Kidney tubule cell (primary cell): ENCODE data around the gene CHCHD4.
"Not testable (repeated sequence)": the region's sequence is repeated elsewhere in the genome, so short reads cannot be mapped to it uniquely, and the experiment has no call there.

ENCODE experiments used
- DNase-seq: peaks from one replicate; pipeline ENCODE4 v3.0.0-alpha.2; 2018; ENCODE audit warnings: low spot score

CHCHD4 gene

DNA sequence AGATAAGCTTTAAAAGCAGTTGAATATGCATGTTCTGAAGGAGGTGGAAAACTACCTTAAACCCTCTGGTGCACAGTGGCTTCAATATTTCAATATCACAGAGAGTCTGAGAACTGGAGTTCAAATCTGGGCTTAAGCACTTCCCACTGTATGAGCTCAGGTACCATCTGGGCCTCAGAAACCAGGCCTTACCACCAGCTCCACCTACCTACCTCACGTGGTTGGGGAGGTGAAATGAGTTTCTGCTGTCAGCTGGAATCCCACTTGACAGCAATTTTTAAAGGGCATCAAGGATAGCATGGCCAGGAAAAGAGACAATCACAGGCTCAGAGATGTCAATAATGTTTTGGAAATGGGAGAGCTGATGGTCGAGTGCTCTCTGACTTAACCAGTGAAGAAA lies 5.0 kb downstream of the CHCHD4 start:
- no peak for DNase-seq

DNA sequence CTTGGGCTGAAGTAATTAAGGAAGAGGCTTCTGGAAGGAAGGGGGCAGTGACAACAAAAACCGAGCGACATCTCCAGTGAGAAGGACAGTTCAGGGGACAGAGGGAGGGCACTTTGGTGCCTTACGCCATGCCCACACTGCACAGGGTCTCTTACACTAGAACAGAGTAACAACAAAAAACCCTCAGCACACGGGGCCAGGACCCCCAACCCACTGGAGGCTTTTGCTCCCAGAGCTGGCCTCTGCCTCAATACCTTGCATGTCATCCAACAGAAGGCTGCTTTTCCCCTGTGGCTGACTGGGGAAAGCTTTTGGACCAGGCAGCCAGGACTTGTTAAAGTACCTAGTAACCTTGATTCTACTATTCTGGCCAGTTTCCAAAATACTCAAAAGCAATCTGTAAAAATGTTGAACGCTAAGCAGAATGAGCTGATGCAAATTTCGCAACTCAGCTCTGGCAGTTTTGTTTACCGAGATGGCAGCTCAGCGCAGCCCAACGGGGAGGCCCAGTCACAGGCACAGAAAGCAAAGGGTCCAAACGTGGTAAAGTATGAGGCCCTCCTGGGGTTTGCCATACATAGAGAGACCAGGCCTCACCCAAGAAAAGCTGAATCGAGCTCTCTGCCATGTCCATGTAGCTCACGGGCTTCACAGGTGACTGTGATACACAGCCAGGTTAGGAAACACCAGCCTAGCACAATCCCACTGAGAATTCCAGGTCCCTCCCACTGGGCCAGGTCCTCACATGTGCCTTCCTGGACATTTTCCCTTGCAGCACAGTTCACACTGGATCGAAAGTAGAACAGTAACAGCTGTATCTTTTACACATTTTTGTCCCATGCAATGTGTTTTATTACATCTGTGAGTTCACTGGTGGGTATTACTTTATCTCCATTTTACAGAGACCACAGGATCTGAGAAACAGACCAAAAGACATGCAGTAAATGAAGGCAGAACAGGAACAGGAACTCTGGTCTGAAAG lies 6.0 kb downstream of the CHCHD4 start:
- no peak for DNase-seq

DNA sequence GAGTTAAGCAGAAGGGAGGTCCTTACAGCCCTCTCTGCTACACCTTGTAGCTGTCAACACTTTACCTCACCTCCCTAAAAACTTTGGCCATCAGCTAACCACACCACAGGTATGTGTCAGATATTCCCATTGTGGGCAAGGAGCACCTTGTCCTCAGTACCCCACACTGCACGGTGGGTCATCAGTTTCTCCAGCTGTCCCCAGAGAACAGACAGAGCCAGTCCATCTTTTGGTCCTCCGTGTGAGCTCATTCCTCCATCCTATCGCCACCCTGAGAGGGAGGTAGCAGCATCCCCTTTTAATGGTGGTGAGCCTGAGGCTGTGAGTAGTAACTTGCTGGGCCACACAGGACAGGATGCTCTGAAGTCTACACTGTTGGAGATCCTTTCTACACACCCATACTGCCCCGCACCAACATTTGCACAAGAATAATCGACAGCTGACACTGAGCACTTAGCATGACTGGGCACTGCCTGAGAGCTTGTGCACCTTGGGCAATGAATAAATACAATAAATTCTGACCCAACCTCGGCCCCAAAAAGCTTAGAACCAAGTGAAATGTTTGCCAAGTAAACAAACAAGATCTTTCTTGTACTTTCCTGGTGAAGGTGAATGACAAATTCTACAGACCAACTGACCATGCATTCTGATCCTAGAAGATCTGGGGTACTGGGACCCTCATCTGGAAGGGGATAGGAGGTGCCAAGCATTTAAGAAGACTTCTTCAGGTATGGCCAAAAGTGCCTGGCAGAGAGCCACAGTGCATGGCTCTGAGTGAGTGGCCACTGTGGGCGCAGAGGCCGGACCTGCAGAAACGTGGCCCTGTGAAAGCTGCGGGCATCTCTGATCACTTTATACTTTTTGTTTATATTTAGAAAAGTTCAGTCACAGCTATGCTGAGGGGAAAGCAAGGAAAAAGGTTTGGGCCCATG lies 6.9 kb downstream of the CHCHD4 start:
- DNase-seq, result no peak

DNA sequence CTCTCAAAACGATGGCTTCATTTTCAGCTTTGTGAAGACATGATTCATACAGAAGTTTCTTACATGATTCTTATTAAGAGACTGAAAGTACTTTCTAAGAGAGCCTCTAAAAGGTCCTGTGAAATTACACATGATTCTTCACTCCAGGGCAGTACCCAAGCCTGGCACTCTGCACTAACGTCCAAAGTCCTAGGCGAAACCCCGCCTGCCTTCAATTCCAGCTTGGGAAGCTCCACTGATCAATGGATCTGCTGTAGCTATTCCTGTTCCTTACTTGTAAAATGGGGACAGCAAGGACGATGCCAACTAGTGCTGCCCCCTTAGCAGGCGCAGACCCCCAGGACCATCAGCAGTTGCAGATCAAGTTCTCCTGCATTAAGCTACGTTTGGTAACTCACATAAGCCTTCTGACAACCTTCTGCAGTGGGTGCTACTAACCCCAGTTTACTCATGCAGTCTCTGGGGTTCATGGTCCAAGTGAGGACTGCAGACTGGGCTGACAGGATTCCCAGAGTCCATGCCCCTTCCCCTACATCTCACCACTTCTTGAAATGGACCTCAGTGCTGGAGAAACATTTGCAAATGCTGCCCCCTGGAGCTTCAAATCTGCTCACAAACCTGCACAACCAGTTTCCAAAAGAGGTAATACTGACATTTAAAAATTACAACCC lies 10.6 kb downstream of the CHCHD4 start:
- no peak for DNase-seq

DNA sequence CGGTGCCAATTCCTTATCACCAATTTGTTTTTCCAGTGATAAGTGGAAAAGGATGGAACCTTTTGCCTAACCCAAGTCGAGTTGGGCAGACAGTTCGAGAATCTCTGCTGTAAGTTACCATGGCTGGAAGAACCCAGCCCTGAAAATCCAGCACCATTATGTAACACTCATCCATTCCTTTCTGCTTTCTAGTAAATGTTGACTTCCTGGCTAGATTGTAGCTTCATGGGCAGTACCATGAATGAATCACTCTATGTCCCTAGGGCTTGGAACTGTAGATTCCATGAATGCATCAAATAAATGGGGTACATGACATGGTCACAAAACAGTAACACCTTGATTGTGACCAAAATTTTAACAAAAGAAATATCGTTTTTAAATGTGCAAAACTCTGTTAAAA lies 14.0 kb downstream of the CHCHD4 start:
- no peak for DNase-seq

DNA sequence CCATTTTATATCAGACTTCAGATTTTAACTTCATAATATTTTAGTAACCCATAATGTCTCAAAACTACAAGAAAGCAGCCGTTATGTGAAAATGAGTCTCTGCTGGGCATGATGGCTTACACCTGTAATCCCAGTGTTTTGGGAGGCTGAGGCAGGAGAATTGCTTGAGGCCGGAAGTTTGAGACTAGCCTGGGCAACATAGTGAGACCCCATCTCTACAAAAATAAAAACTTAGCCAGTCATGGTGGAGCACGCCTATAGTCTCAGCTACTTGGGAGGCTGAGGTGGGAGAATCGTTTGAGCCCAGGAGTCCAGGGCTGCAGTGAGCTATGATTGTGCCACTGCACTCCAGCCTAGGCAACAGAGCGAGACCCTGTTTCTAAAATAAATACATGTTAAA lies 14.8 kb downstream of the CHCHD4 start:
- DNase-seq, result not testable (repeated sequence)

DNA sequence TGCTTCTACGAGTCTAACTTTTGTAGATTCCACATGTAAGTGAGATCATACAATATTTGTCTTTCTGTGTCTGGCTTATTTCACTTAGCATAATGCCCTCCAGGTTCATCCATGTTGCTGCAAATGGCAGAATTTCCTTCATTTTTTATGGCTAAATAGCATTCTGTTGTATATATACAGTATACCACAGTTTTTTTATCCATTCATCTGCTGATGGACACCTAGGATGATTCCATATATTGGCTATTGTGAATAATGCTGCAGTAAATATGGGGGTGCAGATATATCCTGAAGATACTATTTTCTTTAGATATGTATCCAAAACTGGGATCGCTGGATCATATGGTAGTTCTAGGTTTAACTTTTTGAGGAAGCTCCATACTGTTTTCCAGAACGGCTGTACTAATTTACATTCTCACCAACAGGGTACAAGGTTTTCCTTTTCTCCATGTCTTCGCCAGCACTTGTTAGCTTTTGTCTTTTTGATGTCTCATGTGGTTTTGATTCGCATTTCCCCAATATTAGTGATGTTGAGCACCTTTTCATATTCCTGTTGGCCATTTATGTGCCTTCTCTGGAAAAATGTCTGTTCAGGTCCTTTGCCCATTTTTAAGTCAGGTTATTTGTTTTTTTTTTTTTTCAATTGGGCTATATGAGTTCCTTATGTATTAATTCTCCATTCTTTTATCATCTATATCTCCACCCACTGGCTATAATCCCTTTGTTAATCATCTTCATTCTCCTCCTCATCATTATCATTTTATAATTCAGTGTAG lies 26.9 kb downstream of the CHCHD4 start:
- DNase-seq, result no peak

DNA sequence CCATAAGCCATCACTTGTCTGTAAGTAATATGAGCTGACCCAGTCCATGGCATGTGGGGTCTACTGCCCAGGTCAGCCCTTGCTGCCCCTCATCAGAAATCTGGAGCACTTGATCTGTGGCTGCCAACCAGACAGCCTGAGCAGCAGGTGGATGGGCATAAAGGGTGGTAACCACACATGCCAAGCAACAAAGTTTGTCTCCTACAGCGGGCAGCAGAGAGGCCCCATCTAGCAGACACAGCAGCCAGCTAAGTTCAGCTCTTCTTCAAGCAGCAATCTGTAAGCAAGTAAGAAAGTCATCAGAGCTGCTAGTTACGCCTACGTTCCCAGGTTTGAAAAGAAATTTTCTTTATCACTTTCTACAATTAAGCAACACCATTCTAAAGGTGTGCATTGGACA lies 27.9 kb downstream of the CHCHD4 start:
- DNase-seq, result no peak

DNA sequence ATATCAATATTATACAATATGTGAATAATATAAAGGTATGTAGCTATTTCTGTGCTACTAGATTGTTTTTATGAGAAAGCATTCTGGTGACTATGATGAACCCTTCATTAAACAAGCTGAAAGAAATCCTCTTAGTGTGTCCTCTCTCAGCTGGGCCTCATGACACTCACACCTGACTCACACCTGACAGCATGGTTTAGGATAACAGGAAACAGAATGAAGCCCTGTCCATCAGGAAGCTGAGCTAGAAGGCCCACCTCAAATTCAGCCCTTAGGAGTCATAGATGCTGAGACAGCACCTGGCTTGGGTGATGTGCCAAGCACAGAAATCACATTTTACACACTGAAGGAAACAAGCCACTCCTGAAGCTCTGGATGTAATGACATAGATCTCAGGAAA lies 30.8 kb downstream of the CHCHD4 start:
- DNase-seq, result peak; percentile 91

DNA sequence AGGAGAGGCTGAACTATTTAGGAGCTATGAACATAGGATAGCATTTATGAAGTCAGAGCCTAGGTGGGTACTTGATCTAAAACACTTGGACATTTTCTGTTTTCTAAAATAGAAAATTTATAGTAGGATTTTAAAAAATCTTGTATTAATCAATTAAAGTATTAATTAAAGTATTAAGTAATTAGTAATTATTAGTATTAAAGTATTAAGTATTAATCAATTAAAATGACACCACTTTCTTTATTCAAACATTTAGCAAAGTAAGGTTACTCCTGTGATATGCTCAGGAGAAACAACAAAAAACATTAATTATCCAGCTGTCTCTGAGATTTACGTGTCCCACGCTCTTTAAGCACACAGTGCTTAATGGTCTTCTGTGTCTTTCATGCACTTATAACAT lies 32.2 kb downstream of the CHCHD4 start:
- DNase-seq, result no peak

DNA sequence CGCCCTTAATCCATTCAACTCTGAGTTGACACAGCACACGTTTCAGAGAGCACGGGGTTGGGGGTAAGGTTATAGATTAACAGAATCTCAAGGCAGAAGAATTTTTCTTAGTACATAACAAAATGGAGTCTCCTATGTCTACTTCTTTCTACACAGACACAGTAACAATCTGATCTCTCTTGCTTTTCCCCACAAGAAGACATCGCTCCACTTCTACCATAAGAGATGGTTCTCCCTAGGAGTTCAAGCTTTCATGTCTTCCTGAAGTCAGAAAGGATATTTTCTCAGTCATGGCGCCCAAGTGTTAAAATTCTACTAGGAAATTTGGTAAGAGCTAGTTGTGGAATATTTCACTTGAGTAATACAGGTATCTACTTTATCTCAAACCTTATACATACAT lies 32.7 kb downstream of the CHCHD4 start:
- DNase-seq, result not testable (repeated sequence)

DNA sequence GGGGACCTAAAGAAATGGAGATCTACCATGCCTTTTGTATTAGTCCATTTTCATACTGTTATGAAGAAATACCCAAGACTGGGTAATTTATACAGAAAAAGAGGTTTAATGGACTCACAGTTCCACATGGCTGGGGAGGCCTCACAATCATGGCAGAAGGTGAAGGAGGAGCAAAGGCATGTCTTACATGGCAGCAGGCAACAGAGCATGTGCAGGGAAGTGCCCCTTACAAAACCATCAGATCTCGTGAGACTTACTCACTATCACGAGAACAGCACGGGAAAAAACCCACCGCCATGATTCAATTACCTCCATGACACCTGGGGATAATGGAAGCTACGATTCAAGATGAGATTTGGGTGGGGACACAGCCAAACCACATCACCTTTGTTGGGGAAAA lies 37.2 kb downstream of the CHCHD4 start:
- not testable (repeated sequence) for DNase-seq

DNA sequence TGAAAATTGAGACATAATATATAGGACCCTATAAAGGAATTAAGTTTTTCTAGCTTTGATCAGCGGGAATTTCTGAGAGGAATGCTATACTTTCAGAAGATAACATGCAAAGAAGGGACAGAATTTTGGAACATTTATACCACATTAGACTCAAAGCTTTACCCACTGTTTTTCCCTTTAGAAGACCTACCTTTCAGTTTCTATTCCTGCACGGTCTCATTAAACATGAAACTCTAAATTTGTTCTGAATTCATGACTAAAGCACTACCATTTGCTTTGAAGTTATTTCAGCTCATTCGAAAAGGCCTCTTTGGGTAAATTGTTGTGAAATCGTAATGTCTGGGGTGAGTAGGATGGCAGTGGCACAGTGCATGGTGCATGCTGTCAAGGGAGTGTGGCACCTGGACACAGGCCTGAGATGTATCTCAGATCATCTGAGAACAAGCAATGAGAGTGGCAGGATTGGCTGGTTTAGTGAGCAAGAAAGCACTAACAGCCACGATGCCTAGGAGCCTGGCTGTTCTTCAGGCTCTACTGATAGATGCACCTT lies 42.5 kb downstream of the CHCHD4 start:
- DNase-seq, result no peak

DNA sequence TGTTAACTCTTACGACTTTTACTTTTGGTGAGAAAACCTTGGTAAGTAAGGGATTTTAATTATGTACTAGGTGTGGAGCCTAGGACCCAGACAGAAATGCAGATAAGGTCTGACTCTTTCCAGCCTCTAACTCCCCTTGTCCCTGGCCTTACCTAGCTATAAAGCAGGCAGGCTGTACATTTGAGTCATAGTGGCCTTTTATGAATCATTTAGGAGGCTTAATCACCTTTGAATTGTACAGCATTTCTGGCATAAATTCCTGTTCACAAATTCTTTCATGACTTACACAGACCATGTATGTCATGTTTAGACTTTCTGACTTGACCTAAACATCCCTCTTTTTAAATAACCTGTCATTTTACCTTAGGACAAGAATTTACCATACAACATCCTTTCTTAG lies 47.4 kb downstream of the CHCHD4 start:
- peak; percentile 38 for DNase-seq

DNA sequence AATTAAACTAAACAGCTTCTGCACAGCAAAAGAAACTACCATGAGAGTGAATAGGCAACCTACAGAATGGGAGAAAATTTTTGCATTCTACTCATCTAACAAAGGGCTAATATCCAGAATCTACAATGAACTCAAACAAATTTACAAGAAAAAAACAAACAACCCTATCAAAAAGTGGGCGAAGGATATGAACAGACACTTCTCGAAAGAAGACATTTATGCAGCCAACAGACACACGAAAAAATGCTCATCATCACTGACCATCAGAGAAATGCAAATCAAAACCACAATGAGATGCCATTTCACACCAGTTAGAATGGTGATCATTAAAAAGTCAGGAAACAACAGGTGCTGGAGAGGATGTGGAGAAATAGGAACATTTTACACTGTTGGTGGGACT lies 49.4 kb downstream of the CHCHD4 start:
- DNase-seq, result not testable (repeated sequence)

DNA sequence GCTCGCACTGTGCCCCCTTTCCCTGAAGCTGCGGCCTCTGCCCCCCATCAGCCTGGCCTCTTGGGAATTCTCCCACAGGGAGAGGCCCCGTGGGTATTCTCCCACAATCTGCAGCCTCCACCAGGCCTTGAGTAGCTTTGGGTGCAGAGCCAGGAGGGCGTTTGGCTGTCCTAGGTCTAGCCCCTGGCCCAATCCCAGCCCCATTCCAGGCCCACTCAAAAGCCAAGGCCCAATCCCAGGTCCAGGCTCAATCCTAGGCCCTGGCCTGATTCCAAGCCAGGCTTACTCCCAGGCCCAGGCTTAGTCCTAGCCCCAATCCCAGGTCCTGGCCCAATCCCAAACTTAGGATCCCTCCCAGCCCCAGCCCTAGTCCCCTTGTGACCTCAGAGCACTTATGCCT lies 59.8 kb downstream of the CHCHD4 start:
- no peak for DNase-seq

DNA sequence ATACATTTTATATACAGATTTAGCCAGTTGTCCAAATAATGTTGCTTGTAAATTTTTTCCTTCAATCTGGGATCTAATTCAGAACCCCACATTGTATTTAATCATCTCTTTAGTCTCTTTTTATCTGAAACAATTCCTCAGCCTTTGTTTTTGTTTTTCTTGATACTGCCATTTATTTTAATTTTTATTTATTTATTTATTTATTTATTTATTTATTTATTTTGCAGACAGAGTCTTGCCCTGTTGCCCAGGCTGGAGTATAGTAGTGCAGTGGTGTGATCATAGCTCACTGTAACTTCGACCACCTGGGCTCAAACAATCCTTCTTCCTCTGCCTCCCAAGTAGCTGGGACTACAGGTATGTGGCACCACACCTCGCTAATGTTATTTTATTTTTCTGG lies 61.5 kb downstream of the CHCHD4 start:
- DNase-seq, result no peak
